ENCODE results near the gene SLC23A1. TPM values are rescaled to one million over a fixed set of nuclear protein-coding genes. Genes with fewer than 3 reads are reported as not detected.

Gene SLC23A1
- total RNA-seq, 3 donors from 2014 or later (not counting 1 experiment from before 2014, with no cell fraction given) = not detected

GRCh38 chr5:139403418-139403786 is 20.3 kb upstream of the SLC23A1 start:
- Mint-ChIP-seq H3K9me3 (no peaks in the 10 kb centered on the region), H3K27ac (peak overlapping the region; percentile 94 to 99), H3K4me3 (peak overlapping the region; percentile 96), H3K36me3 (no peaks in the 10 kb centered on the region), H3K27me3 (ENCODE audit: low read depth in 2 of 2) (no peaks in the 10 kb centered on the region), H3K4me1 (peaks cover 28 to 30% of the 10 kb centered on the region in 2 donors)
- no peak for TF ChIP-seq CTCF (IDR thresholded peaks at IDR 0.05)
- intact Hi-C loops (cut with micrococcal nuclease) = loop anchor here (5.0 kb wide), 1 partner anchor 54 kb away; no protein-coding TSS in a partner anchor
- Histone ChIP-seq H3K4me1 (ENCODE audit: control insufficient read depth, insufficient read depth, low read length) (peaks cover 25% of the 10 kb centered on the region), H3K4me3 (ENCODE audit: low read length) (peak overlapping the region; percentile 61), H3K9me3 (ENCODE audit: control insufficient read depth, insufficient read depth, low read length) (no peaks in the 10 kb centered on the region), H3K27me3 (ENCODE audit: control insufficient read depth, insufficient read depth, low read length) (no peaks in the 10 kb centered on the region), H3K36me3 (ENCODE audit: control insufficient read depth, insufficient read depth, low read length) (no peaks in the 10 kb centered on the region), H3K27ac (ENCODE audit: low read length) (peak overlapping the region; percentile 89)
- ATAC-seq = no peak
- WGBS (ENCODE audit: insufficient coverage) = 24% methylated on average over 7 of the region's 7 CpGs
- DNase-seq = no peak

- 73% methylated on average over 7 of the region's 7 CpGs for WGBS (ENCODE audit: insufficient coverage)
- Mint-ChIP-seq H3K27me3 (ENCODE audit: low read depth in 2 of 2) (no peaks in the 10 kb centered on the region), H3K9me3 (no peaks in the 10 kb centered on the region), H3K4me3 (peak overlapping the region; percentile 96), H3K27ac (peak overlapping the region; percentile 94 to 99), H3K4me1 (peaks cover 28 to 30% of the 10 kb centered on the region in 2 donors), H3K36me3 (no peaks in the 10 kb centered on the region)
- Histone ChIP-seq H3K27me3 (ENCODE audit: control insufficient read depth, insufficient read depth, low read length) (no peaks in the 10 kb centered on the region), H3K36me3 (ENCODE audit: control insufficient read depth, insufficient read depth, low read length) (no peaks in the 10 kb centered on the region), H3K4me1 (ENCODE audit: control insufficient read depth, insufficient read depth, low read length) (peaks cover 25% of the 10 kb centered on the region), H3K9me3 (ENCODE audit: control insufficient read depth, insufficient read depth, low read length) (no peaks in the 10 kb centered on the region), H3K4me3 (ENCODE audit: low read length) (no peak overlapping the region), H3K27ac (ENCODE audit: low read length) (peak overlapping the region; percentile 89)
- TF ChIP-seq CTCF (IDR thresholded peaks at IDR 0.05) = no peak
- no peak for ATAC-seq
- intact Hi-C loops (cut with micrococcal nuclease) = loop anchor here (5.0 kb wide), 1 partner anchor 55 kb away; no protein-coding TSS in a partner anchor
- peak in 1 of 2 donors; percentile 47 for DNase-seq
Measured at GRCh38 chr5:139402561-139403158, 19.6 kb upstream of the SLC23A1 start.

DNA sequence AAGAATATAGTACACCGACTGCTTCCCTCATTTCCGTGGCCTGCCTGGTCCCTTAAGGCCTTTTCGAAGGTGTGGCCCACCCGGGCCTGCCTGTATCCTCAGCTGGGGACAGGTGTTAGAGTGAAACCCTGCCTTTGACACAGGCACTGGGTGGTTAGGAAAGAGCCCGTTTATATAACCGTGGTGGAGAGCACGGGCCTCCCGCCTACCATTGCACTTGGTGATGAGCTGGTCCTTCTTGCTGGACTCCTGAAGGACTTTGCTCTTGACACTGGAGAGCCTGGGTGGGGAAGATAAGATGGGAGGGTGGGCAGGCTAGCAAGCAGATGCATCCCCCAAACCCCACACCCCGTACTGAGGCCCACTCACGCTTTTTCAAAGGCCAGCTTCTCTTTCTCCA is 18.4 kb upstream of the SLC23A1 start:
- H3K9me3 Mint-ChIP-seq = no peaks in the 10 kb centered on the region
- TF ChIP-seq CTCF (IDR thresholded peaks at IDR 0.05) = no peak
- H3K36me3 ChIP-seq (ENCODE audit: control insufficient read depth, insufficient read depth, low read length) = no peaks in the 10 kb centered on the region
- H3K27me3 ChIP-seq (ENCODE audit: control insufficient read depth, insufficient read depth, low read length) = no peaks in the 10 kb centered on the region
- H3K27me3 Mint-ChIP-seq (ENCODE audit: low read depth in 2 of 2) = no peaks in the 10 kb centered on the region
- H3K36me3 Mint-ChIP-seq = no peaks in the 10 kb centered on the region
- H3K9me3 ChIP-seq (ENCODE audit: control insufficient read depth, insufficient read depth, low read length) = no peaks in the 10 kb centered on the region
- H3K27ac ChIP-seq (ENCODE audit: low read length) = no peak overlapping the region
- 96% methylated on average over 10 of the region's 10 CpGs for WGBS (ENCODE audit: insufficient coverage)
- ATAC-seq = no peak
- no peak overlapping the region for H3K4me3 Mint-ChIP-seq
- DNase-seq = no peak
- H3K4me1 ChIP-seq (ENCODE audit: control insufficient read depth, insufficient read depth, low read length) = peaks cover 25% of the 10 kb centered on the region
- no peak overlapping the region for H3K27ac Mint-ChIP-seq
- H3K4me1 Mint-ChIP-seq = peaks cover 28 to 30% of the 10 kb centered on the region in 2 donors
- no peak overlapping the region for H3K4me3 ChIP-seq (ENCODE audit: low read length)
- intact Hi-C loops (cut with micrococcal nuclease) = loop anchor here (5.0 kb wide), 1 partner anchor 56 kb away; no protein-coding TSS in a partner anchor
